Measurements from ENCODE around the gene ASIC3.

Gene ASIC3

GRCh38 chr7:151071032-151071866 lies 22.9 kb downstream of the ASIC3 start:
- H3K27ac ChIP-seq: no peak overlapping the region
- TF ChIP-seq CTCF (conservative IDR thresholded peaks at IDR 0.05) (no peak), ZFX (IDR thresholded peaks at IDR 0.05) (no peak)

- no peak overlapping the region for H3K27ac ChIP-seq
- TF ChIP-seq CTCF (conservative IDR thresholded peaks at IDR 0.05) (no peak), ZFX (IDR thresholded peaks at IDR 0.05) (no peak)
These were observed 25.7 kb downstream of the ASIC3 start for GRCh38 chr7:151073990-151074389.

GRCh38 chr7:151074817-151075661 lies 26.7 kb downstream of the ASIC3 start:
- no peak overlapping the region for H3K27ac ChIP-seq
- no peak for TF ChIP-seq CTCF (conservative IDR thresholded peaks at IDR 0.05)
- TF ChIP-seq ZFX (IDR thresholded peaks at IDR 0.05): no peak

GRCh38 chr7:151075662-151075971 lies 27.3 kb downstream of the ASIC3 start:
- TF ChIP-seq CTCF (conservative IDR thresholded peaks at IDR 0.05) (no peak), ZFX (IDR thresholded peaks at IDR 0.05) (no peak)
- H3K27ac ChIP-seq: no peak overlapping the region

GRCh38 chr7:151075978-151076426 lies 27.7 kb downstream of the ASIC3 start:
- no peak for TF ChIP-seq CTCF (conservative IDR thresholded peaks at IDR 0.05)
- no peak for TF ChIP-seq ZFX (IDR thresholded peaks at IDR 0.05)
- no peak overlapping the region for H3K27ac ChIP-seq

GRCh38 chr7:151076863-151077704 lies 28.8 kb downstream of the ASIC3 start:
- no peak; the same call in 1 of the 2 replicates for TF ChIP-seq CTCF (conservative IDR thresholded peaks at IDR 0.05)
- no peak for TF ChIP-seq ZFX (IDR thresholded peaks at IDR 0.05)
- H3K27ac ChIP-seq: no peak overlapping the region
